GM12864 (cell line): ENCODE measurements around the gene EML1.

Source experiments
- DNase-seq: peaks from one replicate; pipeline ENCODE4 v3.0.0-alpha.2; 2011; ENCODE audit warnings: low read depth
- H3K4me3 ChIP-seq: 2 replicates; pipeline ENCODE4 v1.5.1; 2011; ENCODE audit warnings: mild to moderate bottlenecking, low read depth, low read length, control low read depth
- TF ChIP-seq, protein P1 (sequence below): IDR thresholded peaks from 2 replicates; pipeline ENCODE4 v1.5.1; 2011; ENCODE audit warnings: low read depth, mild to moderate bottlenecking, moderate library complexity, low read length, control low read depth, inconsistent platforms; ENCODE audit errors: missing control alignments

EML1 gene

DNA sequence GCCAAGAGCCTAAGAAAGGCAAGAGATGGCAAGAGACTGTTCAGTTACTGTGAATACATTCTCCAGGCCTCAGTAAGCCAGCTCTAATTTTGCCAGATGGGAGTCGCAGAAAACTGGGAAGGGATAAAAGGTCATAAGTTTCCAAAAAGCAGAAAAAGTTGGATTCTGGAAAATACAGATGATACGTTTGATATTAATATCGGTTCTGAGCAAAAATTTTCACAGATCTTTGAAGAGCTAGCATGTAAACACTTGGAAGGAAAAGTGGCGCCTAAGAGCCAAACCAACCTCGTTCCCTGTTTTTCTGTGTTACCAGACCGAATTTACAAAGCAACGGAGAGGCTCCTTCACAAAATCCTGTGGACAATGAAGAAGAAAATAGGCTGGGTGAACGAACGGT is 7.8 kb upstream of the EML1 start:
- H3K4me3 ChIP-seq, result no peak overlapping the region
- TF ChIP-seq, protein P1, sequence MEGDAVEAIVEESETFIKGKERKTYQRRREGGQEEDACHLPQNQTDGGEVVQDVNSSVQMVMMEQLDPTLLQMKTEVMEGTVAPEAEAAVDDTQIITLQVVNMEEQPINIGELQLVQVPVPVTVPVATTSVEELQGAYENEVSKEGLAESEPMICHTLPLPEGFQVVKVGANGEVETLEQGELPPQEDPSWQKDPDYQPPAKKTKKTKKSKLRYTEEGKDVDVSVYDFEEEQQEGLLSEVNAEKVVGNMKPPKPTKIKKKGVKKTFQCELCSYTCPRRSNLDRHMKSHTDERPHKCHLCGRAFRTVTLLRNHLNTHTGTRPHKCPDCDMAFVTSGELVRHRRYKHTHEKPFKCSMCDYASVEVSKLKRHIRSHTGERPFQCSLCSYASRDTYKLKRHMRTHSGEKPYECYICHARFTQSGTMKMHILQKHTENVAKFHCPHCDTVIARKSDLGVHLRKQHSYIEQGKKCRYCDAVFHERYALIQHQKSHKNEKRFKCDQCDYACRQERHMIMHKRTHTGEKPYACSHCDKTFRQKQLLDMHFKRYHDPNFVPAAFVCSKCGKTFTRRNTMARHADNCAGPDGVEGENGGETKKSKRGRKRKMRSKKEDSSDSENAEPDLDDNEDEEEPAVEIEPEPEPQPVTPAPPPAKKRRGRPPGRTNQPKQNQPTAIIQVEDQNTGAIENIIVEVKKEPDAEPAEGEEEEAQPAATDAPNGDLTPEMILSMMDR, result no peak
- DNase-seq, result no peak

DNA sequence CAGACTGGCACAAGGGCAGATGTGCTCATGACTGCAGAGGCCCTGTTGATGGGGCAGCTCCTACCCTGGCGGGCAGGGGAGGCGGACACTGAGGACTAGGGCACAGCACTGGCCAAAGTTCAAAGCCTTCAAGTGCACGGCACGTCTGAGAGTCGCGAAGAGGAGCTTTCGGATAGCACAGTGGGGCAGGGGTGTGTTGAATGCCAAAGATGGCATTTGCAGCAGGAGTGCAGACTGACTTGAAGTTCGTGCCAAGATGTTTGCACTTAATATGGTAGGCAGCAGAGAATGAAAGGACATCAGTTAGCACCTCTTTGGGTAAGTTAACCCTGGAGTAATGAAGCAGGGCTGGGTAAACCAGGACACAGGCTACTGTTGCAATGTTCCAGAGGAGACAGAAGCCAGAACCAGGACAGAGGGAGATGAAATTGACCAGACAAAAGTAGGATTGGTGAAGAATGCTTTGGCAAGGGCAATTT is 6.7 kb upstream of the EML1 start:
- TF ChIP-seq, protein P1, result no peak
- DNase-seq, result no peak
- H3K4me3 ChIP-seq, result no peak overlapping the region

DNA sequence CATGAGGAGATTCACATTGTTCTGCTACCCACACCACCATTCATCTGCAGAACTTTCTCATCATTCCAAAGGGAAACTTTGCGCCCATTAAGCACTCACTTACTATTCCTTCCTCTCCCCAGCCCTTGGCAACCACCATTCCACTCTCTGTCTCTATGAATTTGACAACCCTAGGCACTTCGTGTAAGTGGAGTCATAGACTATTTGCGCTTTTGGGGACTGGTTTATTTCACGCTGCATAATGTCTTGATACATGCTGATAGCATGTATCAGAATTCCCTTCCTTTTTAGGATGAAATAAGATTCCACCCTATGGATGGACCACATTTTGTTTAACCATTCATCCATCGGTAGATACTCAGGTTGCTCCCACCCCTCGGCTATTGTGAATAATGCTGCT is 4.5 kb upstream of the EML1 start:
- no peak overlapping the region for H3K4me3 ChIP-seq
- TF ChIP-seq, protein P1, result no peak
- DNase-seq, result no peak

DNA sequence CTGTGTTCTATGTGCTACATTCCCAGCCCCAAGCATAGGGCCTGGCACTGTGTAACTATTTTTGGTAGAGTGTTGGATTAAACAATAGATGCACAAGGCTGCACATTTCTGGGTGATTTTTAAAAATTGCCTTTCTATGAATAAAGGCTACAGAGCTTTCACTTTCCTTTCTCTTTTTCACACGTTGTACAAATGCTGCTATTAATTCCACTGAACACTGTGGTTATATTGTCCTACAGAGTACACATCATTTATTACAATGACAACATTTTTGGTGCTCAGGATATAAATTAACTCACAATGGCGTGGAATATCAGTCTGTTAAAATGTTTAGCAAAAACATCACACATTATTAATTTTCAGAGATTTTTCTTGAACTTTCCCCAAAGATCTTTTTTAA is 3.6 kb upstream of the EML1 start:
- TF ChIP-seq, protein P1, result no peak

DNA sequence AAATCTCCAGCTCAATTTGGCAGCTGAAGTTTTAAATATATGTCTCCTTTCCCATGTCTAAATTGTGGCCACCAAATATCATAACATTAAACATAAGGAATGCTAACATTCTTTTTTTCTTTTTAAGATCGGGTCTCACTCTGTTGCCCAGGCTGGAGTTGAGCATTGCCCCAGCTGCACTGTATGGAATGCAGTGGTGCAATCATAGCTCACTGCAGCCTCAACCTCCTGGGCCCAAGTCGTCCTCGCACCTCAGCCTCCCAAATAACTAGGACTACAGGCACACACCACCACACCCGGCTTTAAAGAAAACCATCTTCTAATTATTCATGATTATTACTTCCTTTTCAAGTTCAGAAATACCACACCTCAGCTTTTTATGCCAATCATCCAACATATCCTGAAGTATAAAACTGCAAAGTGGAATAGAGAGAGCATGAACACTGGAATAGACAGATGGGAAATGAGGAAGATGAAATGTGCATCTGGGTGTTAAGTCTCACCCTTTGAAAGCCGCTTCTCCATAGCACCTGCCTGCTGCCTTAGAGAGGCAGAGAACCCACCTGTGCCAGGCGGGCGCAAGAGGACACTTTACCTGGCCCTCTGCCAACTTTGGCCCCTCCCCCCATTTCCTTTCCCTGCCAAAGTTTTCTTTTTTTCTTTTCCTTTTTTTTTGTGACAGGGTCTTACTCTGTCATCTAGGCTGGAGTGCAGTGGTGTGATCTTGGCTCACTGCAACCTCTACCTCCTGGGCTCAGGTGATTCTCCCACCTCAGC is 2.8 kb upstream of the EML1 start:
- no peak for DNase-seq
- no peak overlapping the region for H3K4me3 ChIP-seq
- TF ChIP-seq, protein P1, result no peak

More for the DNA sequence above, 3.6 kb upstream of the EML1 start:
- H3K4me3 ChIP-seq, result no peak overlapping the region
- DNase-seq, result no peak

DNA sequence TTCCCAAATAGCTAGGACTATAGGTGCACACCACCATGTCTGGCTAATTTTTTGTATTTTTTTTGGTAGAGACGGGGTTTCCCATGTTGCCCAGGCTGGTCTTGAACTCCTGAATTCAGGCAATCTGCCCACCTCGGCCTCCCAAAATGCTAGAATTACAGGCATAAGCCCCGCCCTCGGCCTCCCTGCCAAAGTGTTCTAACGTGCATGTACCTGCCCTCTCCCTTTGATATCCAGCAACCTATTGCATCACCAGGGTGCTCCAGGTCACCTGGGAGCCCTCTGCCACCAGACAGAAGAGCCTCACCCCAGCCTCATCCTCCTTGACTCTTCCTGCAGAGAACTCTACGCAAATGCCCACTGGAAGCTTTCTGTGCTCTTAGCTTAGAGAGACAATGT is 2.2 kb upstream of the EML1 start:
- TF ChIP-seq, protein P1, result no peak
- DNase-seq, result no peak

More for the DNA sequence above, 2.2 kb upstream of the EML1 start:
- no peak overlapping the region for H3K4me3 ChIP-seq
